ENCODE data around the gene C1orf105.

The C1orf105 gene

GRCh38 chr1:172446547-172446946 lies 26.1 kb downstream of the C1orf105 start:
- H3K4me3 ChIP-seq = no peak overlapping the region
- in situ Hi-C loops (cut with MboI; ENCODE audit: low sequenced_read_pairs) = no loop called here
- peaks cover 4% of the 10 kb centered on the region for H3K4me1 ChIP-seq
- DNase-seq (ENCODE audit: low spot score in 2 of 2) = no peak
- H3K9me3 ChIP-seq = no peaks in the 10 kb centered on the region
- H3K36me3 ChIP-seq (replicated peaks) = peaks cover 3% of the 10 kb centered on the region; the same call in 1 of the 2 replicates
- no peaks in the 10 kb centered on the region for H3K27me3 ChIP-seq (ENCODE audit: low read depth)

GRCh38 chr1:172447641-172448040 lies 27.2 kb downstream of the C1orf105 start:
- H3K27me3 ChIP-seq (ENCODE audit: low read depth) = no peaks in the 10 kb centered on the region

GRCh38 chr1:172448995-172449584 lies 28.6 kb downstream of the C1orf105 start:
- in situ Hi-C loops (cut with MboI; ENCODE audit: low sequenced_read_pairs) = no loop called here
- no peak for DNase-seq (ENCODE audit: low spot score in 2 of 2)
- no peaks in the 10 kb centered on the region for H3K9me3 ChIP-seq
- H3K4me3 ChIP-seq = no peak overlapping the region
- no peaks in the 10 kb centered on the region for H3K36me3 ChIP-seq (replicated peaks)
- no peaks in the 10 kb centered on the region; the same call in 1 of the 2 replicates for H3K4me1 ChIP-seq
- no peaks in the 10 kb centered on the region for H3K27me3 ChIP-seq (ENCODE audit: low read depth)

More at GRCh38 chr1:172447641-172448040, 27.2 kb downstream of the C1orf105 start:
- Histone ChIP-seq H3K4me1 (peaks cover 4% of the 10 kb centered on the region), H3K9me3 (no peaks in the 10 kb centered on the region), H3K36me3 (replicated peaks) (no peaks in the 10 kb centered on the region), H3K4me3 (no peak overlapping the region)
- no peak for DNase-seq (ENCODE audit: low spot score in 2 of 2)
- in situ Hi-C loops (cut with MboI; ENCODE audit: low sequenced_read_pairs) = no loop called here

GRCh38 chr1:172449585-172450523 lies 29.4 kb downstream of the C1orf105 start:
- H3K36me3 ChIP-seq (replicated peaks) = no peaks in the 10 kb centered on the region
- in situ Hi-C loops (cut with MboI; ENCODE audit: low sequenced_read_pairs) = loop anchor here (10.0 kb wide), 1 partner anchor 265 kb away; no protein-coding TSS in a partner anchor
- no peak overlapping the region for H3K4me3 ChIP-seq
- no peaks in the 10 kb centered on the region for H3K9me3 ChIP-seq
- DNase-seq (ENCODE audit: low spot score in 2 of 2) = peak; percentile 57 to 72
- H3K4me1 ChIP-seq = no peaks in the 10 kb centered on the region
- H3K27me3 ChIP-seq (ENCODE audit: low read depth) = no peaks in the 10 kb centered on the region

- Histone ChIP-seq H3K27me3 (ENCODE audit: low read depth) (no peaks in the 10 kb centered on the region), H3K9me3 (no peaks in the 10 kb centered on the region), H3K4me1 (no peaks in the 10 kb centered on the region), H3K36me3 (replicated peaks) (no peaks in the 10 kb centered on the region), H3K4me3 (no peak overlapping the region)
- no peak for DNase-seq (ENCODE audit: low spot score in 2 of 2)
- in situ Hi-C loops (cut with MboI; ENCODE audit: low sequenced_read_pairs) = loop anchor here (10.0 kb wide), 1 partner anchor 264 kb away; no protein-coding TSS in a partner anchor
Observed at GRCh38 chr1:172450524-172450885, 30.0 kb downstream of the C1orf105 start.

GRCh38 chr1:172451002-172451443 lies 30.5 kb downstream of the C1orf105 start:
- Histone ChIP-seq H3K36me3 (replicated peaks) (no peaks in the 10 kb centered on the region), H3K4me3 (no peak overlapping the region), H3K9me3 (no peaks in the 10 kb centered on the region), H3K27me3 (ENCODE audit: low read depth) (no peaks in the 10 kb centered on the region), H3K4me1 (no peaks in the 10 kb centered on the region)
- in situ Hi-C loops (cut with MboI; ENCODE audit: low sequenced_read_pairs) = loop anchor here (10.0 kb wide), 1 partner anchor 264 kb away; no protein-coding TSS in a partner anchor
- no peak for DNase-seq (ENCODE audit: low spot score in 2 of 2)

- Histone ChIP-seq H3K4me1 (no peaks in the 10 kb centered on the region), H3K4me3 (no peak overlapping the region), H3K27me3 (ENCODE audit: low read depth) (no peaks in the 10 kb centered on the region), H3K9me3 (no peaks in the 10 kb centered on the region), H3K36me3 (replicated peaks) (no peaks in the 10 kb centered on the region)
- in situ Hi-C loops (cut with MboI; ENCODE audit: low sequenced_read_pairs) = loop anchor here (10.0 kb wide), 1 partner anchor 262 kb away; no protein-coding TSS in a partner anchor
- DNase-seq (ENCODE audit: low spot score in 2 of 2) = no peak
Observed at GRCh38 chr1:172452536-172453152, 32.2 kb downstream of the C1orf105 start.

GRCh38 chr1:172453153-172453545 lies 32.7 kb downstream of the C1orf105 start:
- H3K4me1 ChIP-seq = no peaks in the 10 kb centered on the region
- H3K27me3 ChIP-seq (ENCODE audit: low read depth) = no peaks in the 10 kb centered on the region
- H3K9me3 ChIP-seq = no peaks in the 10 kb centered on the region
- H3K4me3 ChIP-seq = no peak overlapping the region
- H3K36me3 ChIP-seq (replicated peaks) = no peaks in the 10 kb centered on the region
- in situ Hi-C loops (cut with MboI; ENCODE audit: low sequenced_read_pairs) = loop anchor here (10.0 kb wide), 1 partner anchor 262 kb away; no protein-coding TSS in a partner anchor
- no peak for DNase-seq (ENCODE audit: low spot score in 2 of 2)

GRCh38 chr1:172453607-172454006 lies 33.1 kb downstream of the C1orf105 start:
- no peak overlapping the region for H3K4me3 ChIP-seq
- DNase-seq (ENCODE audit: low spot score in 2 of 2) = no peak
- H3K4me1 ChIP-seq = no peaks in the 10 kb centered on the region
- no peaks in the 10 kb centered on the region for H3K36me3 ChIP-seq (replicated peaks)
- H3K27me3 ChIP-seq (ENCODE audit: low read depth) = no peaks in the 10 kb centered on the region
- in situ Hi-C loops (cut with MboI; ENCODE audit: low sequenced_read_pairs) = loop anchor here (10.0 kb wide), 1 partner anchor 261 kb away; no protein-coding TSS in a partner anchor
- H3K9me3 ChIP-seq = no peaks in the 10 kb centered on the region

- Histone ChIP-seq H3K9me3 (no peaks in the 10 kb centered on the region), H3K27me3 (ENCODE audit: low read depth) (no peaks in the 10 kb centered on the region), H3K4me3 (no peak overlapping the region), H3K36me3 (replicated peaks) (no peaks in the 10 kb centered on the region), H3K4me1 (peaks cover 11% of the 10 kb centered on the region)
- in situ Hi-C loops (cut with MboI; ENCODE audit: low sequenced_read_pairs) = loop anchor here (10.0 kb wide), 1 partner anchor 259 kb away; no protein-coding TSS in a partner anchor
- no peak for DNase-seq (ENCODE audit: low spot score in 2 of 2)
Observed at GRCh38 chr1:172455451-172455850, 35.0 kb downstream of the C1orf105 start.

GRCh38 chr1:172456344-172456769 lies 35.9 kb downstream of the C1orf105 start:
- in situ Hi-C loops (cut with MboI; ENCODE audit: low sequenced_read_pairs) = loop anchor here (10.0 kb wide), 1 partner anchor 258 kb away; no protein-coding TSS in a partner anchor
- H3K9me3 ChIP-seq = no peaks in the 10 kb centered on the region
- DNase-seq (ENCODE audit: low spot score in 2 of 2) = no peak
- no peak overlapping the region for H3K4me3 ChIP-seq
- H3K4me1 ChIP-seq = peaks cover 17% of the 10 kb centered on the region
- no peaks in the 10 kb centered on the region for H3K36me3 ChIP-seq (replicated peaks)
- no peaks in the 10 kb centered on the region for H3K27me3 ChIP-seq (ENCODE audit: low read depth)

- H3K4me3 ChIP-seq = no peak overlapping the region
- no peaks in the 10 kb centered on the region for H3K27me3 ChIP-seq (ENCODE audit: low read depth)
- peaks cover 26% of the 10 kb centered on the region for H3K4me1 ChIP-seq
- no peaks in the 10 kb centered on the region for H3K36me3 ChIP-seq (replicated peaks)
- DNase-seq (ENCODE audit: low spot score in 2 of 2) = no peak
- H3K9me3 ChIP-seq = no peaks in the 10 kb centered on the region
- in situ Hi-C loops (cut with MboI; ENCODE audit: low sequenced_read_pairs) = loop anchor here (10.0 kb wide), 1 partner anchor 257 kb away; no protein-coding TSS in a partner anchor
Observed at GRCh38 chr1:172457479-172458130, 37.1 kb downstream of the C1orf105 start.

- Histone ChIP-seq H3K9me3 (no peaks in the 10 kb centered on the region), H3K4me3 (no peak overlapping the region), H3K4me1 (peaks cover 26% of the 10 kb centered on the region), H3K27me3 (ENCODE audit: low read depth) (no peaks in the 10 kb centered on the region), H3K36me3 (replicated peaks) (no peaks in the 10 kb centered on the region)
- in situ Hi-C loops (cut with MboI; ENCODE audit: low sequenced_read_pairs) = no loop called here
- DNase-seq (ENCODE audit: low spot score in 2 of 2) = no peak
Observed at GRCh38 chr1:172460177-172460576, 39.7 kb downstream of the C1orf105 start.

Measured in HAP-1 (cell line).